ENCODE measurements around the gene PROSER3. TPM values are rescaled to one million over a fixed set of nuclear protein-coding genes. Genes with fewer than 3 reads are reported as not detected.

PROSER3 gene
- total and polyA plus RNA-seq, 2 of the 13 experiments (the other 11 are each of a cell fraction or from before 2014, with no cell fraction given), result 5.1 to 5.7 TPM

GRCh38 chr19:35740423-35741202 lies 17.4 kb upstream of the PROSER3 start (continued):
- TF ChIP-seq GMEB1 (CRISPR knock-in tag; IDR thresholded peaks at IDR 0.05; ENCODE audit: borderline replicate concordance), result peak; percentile 64
- TF ChIP-seq KLF16 (CRISPR knock-in tag; IDR thresholded peaks at IDR 0.05), result peak in 1 of 2 experiments; percentile 78; a peak in 2 of 4 replicates
- no peak for TF ChIP-seq AFF4 (CRISPR knock-in tag; IDR thresholded peaks at IDR 0.05)
- 0 out of 2 replicates have a peak, but pooled peaks have one; percentile 28 for TF ChIP-seq FOXP4 (CRISPR knock-in tag; IDR thresholded peaks at IDR 0.05)
- TF ChIP-seq SMYD3 (CRISPR knock-in tag; IDR thresholded peaks at IDR 0.05), result peak; percentile 59; the same call in 1 of the 2 replicates
- no peak for TF ChIP-seq FOXA1 (IDR thresholded peaks at IDR 0.05)
- TF ChIP-seq FOXA1 (CRISPR knock-in tag; IDR thresholded peaks at IDR 0.05), result peak; percentile 32; the same call in 1 of the 2 replicates
- TF ChIP-seq ZNF496 (CRISPR knock-in tag; IDR thresholded peaks at IDR 0.05; ENCODE audit: insufficient replicate concordance), result no peak
- TF ChIP-seq ZNF451 (CRISPR knock-in tag; IDR thresholded peaks at IDR 0.05), result no peak
- no peak for TF ChIP-seq MBNL3 (CRISPR knock-in tag; conservative IDR thresholded peaks at IDR 0.05)
- TF ChIP-seq HCFC1 (IDR thresholded peaks at IDR 0.05; ENCODE audit: low read depth, low read length), result no peak; the same call in 1 of the 2 replicates
- TF ChIP-seq ZFP62 (CRISPR knock-in tag; IDR thresholded peaks at IDR 0.05), result no peak
- TF ChIP-seq TCF7L2 (IDR thresholded peaks at IDR 0.05; ENCODE audit: low read depth, low read length), result no peak
- no peak for TF ChIP-seq ZFP36L1 (CRISPR knock-in tag; IDR thresholded peaks at IDR 0.05)
- no peak; the same call in 1 of the 2 replicates for TF ChIP-seq ARNT2 (CRISPR knock-in tag; IDR thresholded peaks at IDR 0.05; ENCODE audit: low read depth)
- no peak for TF ChIP-seq HES4 (CRISPR knock-in tag; IDR thresholded peaks at IDR 0.05; ENCODE audit: borderline replicate concordance)
- no peak for TF ChIP-seq ADNP (CRISPR knock-in tag; IDR thresholded peaks at IDR 0.05)
- TF ChIP-seq TOPORS (CRISPR knock-in tag; IDR thresholded peaks at IDR 0.05), result no peak
- TF ChIP-seq ZSCAN5A (CRISPR knock-in tag; IDR thresholded peaks at IDR 0.05; ENCODE audit: borderline replicate concordance), result no peak
- no peak for TF ChIP-seq CCAR2 (optimal IDR thresholded peaks at IDR 0.05; ENCODE audit: low read depth, low read length)
- peak; percentile 60; the same call in 1 of the 2 replicates for TF ChIP-seq ZNF230 (CRISPR knock-in tag; IDR thresholded peaks at IDR 0.05)

All from HepG2 (cell line).